HG02763 (cell line): ENCODE data around the gene HYAL3.
"Not testable (repeated sequence)": the region's sequence is repeated elsewhere in the genome, so short reads cannot be mapped to it uniquely, and the experiment has no call there.

ENCODE experiments used
- ATAC-seq: cut with Tn5 transposase; IDR thresholded peaks from one replicate; pipeline ENCODE4 v1.9.1; 2021; ENCODE audit warnings: mild to moderate bottlenecking, moderate library complexity; ENCODE audit not compliant: unreplicated experiment

The HYAL3 gene

GRCh38 chr3:50272911-50273688, 26.1 kb downstream of the HYAL3 start:
- peak; percentile 80 for ATAC-seq

- ATAC-seq: not testable (repeated sequence)
Measured at GRCh38 chr3:50272538-50272910, 26.7 kb downstream of the HYAL3 start.

GRCh38 chr3:50271314-50271936, 27.8 kb downstream of the HYAL3 start:
- no peak for ATAC-seq

GRCh38 chr3:50270422-50271224, 28.6 kb downstream of the HYAL3 start:
- no peak for ATAC-seq

GRCh38 chr3:50269977-50270413, 29.2 kb downstream of the HYAL3 start:
- no peak for ATAC-seq

GRCh38 chr3:50269460-50269859, 29.7 kb downstream of the HYAL3 start:
- ATAC-seq: no peak

GRCh38 chr3:50268703-50269451, 30.3 kb downstream of the HYAL3 start, which contains the start of gene SEMA3B:
SEMA3B (plus strand) TSS chr3:50269147; CDS start chr3:50269241, 94 bp downstream.
- no peak for ATAC-seq

GRCh38 chr3:50268276-50268675, 30.9 kb downstream of the HYAL3 start:
- ATAC-seq: no peak

- no peak for ATAC-seq
Measured at GRCh38 chr3:50267280-50267913, 31.8 kb downstream of the HYAL3 start.

GRCh38 chr3:50266836-50267235, 32.4 kb downstream of the HYAL3 start:
- ATAC-seq: no peak

GRCh38 chr3:50266017-50266416, 33.2 kb downstream of the HYAL3 start:
- no peak for ATAC-seq

GRCh38 chr3:50265571-50265970, 33.6 kb downstream of the HYAL3 start:
- ATAC-seq: no peak

GRCh38 chr3:50264964-50265485, 34.2 kb downstream of the HYAL3 start:
- no peak for ATAC-seq

GRCh38 chr3:50264383-50264963, 34.7 kb downstream of the HYAL3 start:
- no peak for ATAC-seq

- ATAC-seq: no peak
Measured at GRCh38 chr3:50263478-50264382, 35.5 kb downstream of the HYAL3 start.

- ATAC-seq: no peak
Measured at GRCh38 chr3:50262778-50263177, 36.4 kb downstream of the HYAL3 start.

- not testable (repeated sequence) for ATAC-seq
Measured at GRCh38 chr3:50262200-50262599, 37.0 kb downstream of the HYAL3 start.

- no peak for ATAC-seq
Measured at GRCh38 chr3:50261505-50261904, 37.7 kb downstream of the HYAL3 start.
